ENCODE results near the gene DHRS7B. TPM values are rescaled to one million over a fixed set of nuclear protein-coding genes. Genes with fewer than 3 reads are reported as not detected.
"Not testable (repeated sequence)": the region's sequence is repeated elsewhere in the genome, so short reads cannot be mapped to it uniquely, and the experiment has no call there.

Gene DHRS7B
- total and polyA plus RNA-seq, 4 donors, result 19.4 to 55.6 (median 31.7) TPM

- 86 to 89% methylated on average over 3 of the region's 3 CpGs for whole genome bisulfite sequencing, 2 donors
- no peak for ATAC-seq (ENCODE audit: insufficient read depth, low FRiP score)
- no peak overlapping the region for H3K4me3 ChIP-seq
Observed at GRCh38 chr17:21218101-21218500, 91.3 kb downstream of the DHRS7B start.

GRCh38 chr17:21218831-21219380 is 92.1 kb downstream of the DHRS7B start:
- ATAC-seq (ENCODE audit: insufficient read depth, low FRiP score) (no peak), DNase-seq (no peak)
- no peak overlapping the region for H3K27ac ChIP-seq (ENCODE audit: low read depth in 1 of 2, low read length in 1 of 2)
- peaks cover 0 to 9% (median 0%) of the 10 kb centered on the region in 5 donors for H3K4me1 ChIP-seq (ENCODE audit: control insufficient read depth in 5 of 5, insufficient read depth in 5 of 5, low read length in 5 of 5)
- TF ChIP-seq, protein P1, sequence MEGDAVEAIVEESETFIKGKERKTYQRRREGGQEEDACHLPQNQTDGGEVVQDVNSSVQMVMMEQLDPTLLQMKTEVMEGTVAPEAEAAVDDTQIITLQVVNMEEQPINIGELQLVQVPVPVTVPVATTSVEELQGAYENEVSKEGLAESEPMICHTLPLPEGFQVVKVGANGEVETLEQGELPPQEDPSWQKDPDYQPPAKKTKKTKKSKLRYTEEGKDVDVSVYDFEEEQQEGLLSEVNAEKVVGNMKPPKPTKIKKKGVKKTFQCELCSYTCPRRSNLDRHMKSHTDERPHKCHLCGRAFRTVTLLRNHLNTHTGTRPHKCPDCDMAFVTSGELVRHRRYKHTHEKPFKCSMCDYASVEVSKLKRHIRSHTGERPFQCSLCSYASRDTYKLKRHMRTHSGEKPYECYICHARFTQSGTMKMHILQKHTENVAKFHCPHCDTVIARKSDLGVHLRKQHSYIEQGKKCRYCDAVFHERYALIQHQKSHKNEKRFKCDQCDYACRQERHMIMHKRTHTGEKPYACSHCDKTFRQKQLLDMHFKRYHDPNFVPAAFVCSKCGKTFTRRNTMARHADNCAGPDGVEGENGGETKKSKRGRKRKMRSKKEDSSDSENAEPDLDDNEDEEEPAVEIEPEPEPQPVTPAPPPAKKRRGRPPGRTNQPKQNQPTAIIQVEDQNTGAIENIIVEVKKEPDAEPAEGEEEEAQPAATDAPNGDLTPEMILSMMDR (IDR thresholded peaks at IDR 0.05; ENCODE audit: control extremely low read depth, extremely low read depth), result no peak
- no peak overlapping the region for H3K4me3 ChIP-seq
- no peaks in the 10 kb centered on the region for H3K27me3 ChIP-seq (ENCODE audit: control insufficient read depth in 3 of 3, insufficient read depth in 3 of 3, low read length in 2 of 3)
- WGBS, 2 donors, result 51 to 60% methylated on average over 3 of the region's 3 CpGs
- peaks cover 0 to 5% (median 0%) of the 10 kb centered on the region in 4 donors for H3K9me3 ChIP-seq (ENCODE audit: control insufficient read depth in 4 of 4, insufficient read depth in 3 of 4, low read length in 3 of 4)
- H3K36me3 ChIP-seq (ENCODE audit: control insufficient read depth in 4 of 4, insufficient read depth in 4 of 4, low read length in 4 of 4), result peaks cover 0 to 14% (median 1%) of the 10 kb centered on the region in 4 donors
- no peak overlapping the region for H3K9ac ChIP-seq (ENCODE audit: insufficient read depth in 1 of 2, low read length in 2 of 2)

More at GRCh38 chr17:21218101-21218500, 91.3 kb downstream of the DHRS7B start:
- peaks cover 0 to 16% (median 1%) of the 10 kb centered on the region in 4 donors for H3K36me3 ChIP-seq (ENCODE audit: control insufficient read depth in 4 of 4, insufficient read depth in 4 of 4, low read length in 4 of 4)
- peaks cover 0 to 11% (median under 1%) of the 10 kb centered on the region in 5 donors for H3K4me1 ChIP-seq (ENCODE audit: control insufficient read depth in 5 of 5, insufficient read depth in 5 of 5, low read length in 5 of 5)
- H3K27me3 ChIP-seq (ENCODE audit: control insufficient read depth in 3 of 3, insufficient read depth in 3 of 3, low read length in 2 of 3), result no peaks in the 10 kb centered on the region
- DNase-seq, result no peak
- H3K27ac ChIP-seq (ENCODE audit: low read depth in 1 of 2, low read length in 1 of 2), result no peak overlapping the region
- TF ChIP-seq, protein P1 (IDR thresholded peaks at IDR 0.05; ENCODE audit: control extremely low read depth, extremely low read depth), result no peak
- peaks cover 0 to 5% (median 0%) of the 10 kb centered on the region in 4 donors for H3K9me3 ChIP-seq (ENCODE audit: control insufficient read depth in 4 of 4, insufficient read depth in 3 of 4, low read length in 3 of 4)
- H3K9ac ChIP-seq (ENCODE audit: insufficient read depth in 1 of 2, low read length in 2 of 2), result no peak overlapping the region

GRCh38 chr17:21223086-21223485 is 96.3 kb downstream of the DHRS7B start:
- no peak for ATAC-seq (ENCODE audit: insufficient read depth, low FRiP score)
- no peak overlapping the region for H3K27ac ChIP-seq (ENCODE audit: low read depth in 1 of 2, low read length in 1 of 2)
- no peak overlapping the region for H3K9ac ChIP-seq (ENCODE audit: insufficient read depth in 1 of 2, low read length in 2 of 2)
- H3K27me3 ChIP-seq (ENCODE audit: control insufficient read depth in 3 of 3, insufficient read depth in 3 of 3, low read length in 2 of 3), result no peaks in the 10 kb centered on the region
- TF ChIP-seq, protein P1 (IDR thresholded peaks at IDR 0.05; ENCODE audit: control extremely low read depth, extremely low read depth), result no peak
- no peak overlapping the region for H3K4me3 ChIP-seq
- no peak for DNase-seq
- peaks cover 0 to 2% (median 0%) of the 10 kb centered on the region in 5 donors for H3K4me1 ChIP-seq (ENCODE audit: control insufficient read depth in 5 of 5, insufficient read depth in 5 of 5, low read length in 5 of 5)
- H3K9me3 ChIP-seq (ENCODE audit: control insufficient read depth in 4 of 4, insufficient read depth in 3 of 4, low read length in 3 of 4), result peaks cover 0 to 5% (median 0%) of the 10 kb centered on the region in 4 donors
- WGBS, 2 donors, result 93 to 95% methylated on average over 6 of the region's 6 CpGs
- H3K36me3 ChIP-seq (ENCODE audit: control insufficient read depth in 4 of 4, insufficient read depth in 4 of 4, low read length in 4 of 4), result peaks cover 0 to 14% (median 1%) of the 10 kb centered on the region in 4 donors

- not testable (repeated sequence) for H3K9me3 ChIP-seq (ENCODE audit: control insufficient read depth in 4 of 4, insufficient read depth in 3 of 4, low read length in 3 of 4); H3K9ac ChIP-seq (ENCODE audit: insufficient read depth in 1 of 2, low read length in 2 of 2); H3K4me1 ChIP-seq (ENCODE audit: control insufficient read depth in 5 of 5, insufficient read depth in 5 of 5, low read length in 5 of 5); H3K4me3 ChIP-seq; H3K27ac ChIP-seq (ENCODE audit: low read depth in 1 of 2, low read length in 1 of 2); ATAC-seq (ENCODE audit: insufficient read depth, low FRiP score); DNase-seq; H3K36me3 ChIP-seq (ENCODE audit: control insufficient read depth in 4 of 4, insufficient read depth in 4 of 4, low read length in 4 of 4); H3K27me3 ChIP-seq (ENCODE audit: control insufficient read depth in 3 of 3, insufficient read depth in 3 of 3, low read length in 2 of 3)
- WGBS, 2 donors, result 94 to 95% methylated on average over 11 of the region's 11 CpGs
Observed at GRCh38 chr17:21227277-21227676, 100.5 kb downstream of the DHRS7B start.
